Colonic mucosa (tissue), 4 donors: ENCODE measurements around the gene C1QBP. TPM values are rescaled to one million over a fixed set of nuclear protein-coding genes. Genes with fewer than 3 reads are reported as not detected.

Experiments
- DNase-seq: peaks from one replicate; pipeline ENCODE4 v3.0.0-alpha.2; 2020
- H3K27ac ChIP-seq: fragments of 200-600 bp; one replicate; pipeline ENCODE4 v1.8.0; 2021
- H3K27me3 ChIP-seq: fragments of 200-600 bp; one replicate; pipeline ENCODE4 v1.8.0; 2021
- H3K36me3 ChIP-seq: fragments of 200-600 bp; one replicate; pipeline ENCODE4 v1.8.0; 2021
- H3K4me1 ChIP-seq: fragments of 200-600 bp; one replicate; pipeline ENCODE4 v1.8.0; 2021; ENCODE audit warnings: mild to moderate bottlenecking
- H3K4me3 ChIP-seq: fragments of 200-600 bp; one replicate; pipeline ENCODE4 v1.8.0; 2021
- H3K9ac ChIP-seq, 2 donors: one replicate each; pipeline ENCODE4 v1.7.0; 2013; ENCODE audit warnings: control low read depth in 2 of 2, low read depth in 2 of 2, low read length in 2 of 2
- H3K9me3 ChIP-seq: fragments of 200-600 bp; one replicate; pipeline ENCODE4 v1.8.0; 2021
- intact Hi-C: fragments of 100-400 bp; cut with DNase I; formaldehyde crosslinking; loops from one replicate; pipeline ENCODE4 v1.14.1; 2022
- total RNA-seq, 2 donors: library from RNA; stranded (reverse); fragmentation: NEBNext Ultra II Directional in 1 of 2; extraction: Animal tissue kit (Norgen Biotek cat#: 25700) in 1 of 2; gene quantifications; one replicate each; pipeline ENCODE4 v1.2.1, GENCODE V29; 2021
- TF ChIP-seq, protein P1 (sequence below): fragments of 200-600 bp; IDR thresholded peaks from one replicate; pipeline ENCODE4 v1.8.0; 2022; ENCODE audit warnings: antibody characterized with exemption, mild to moderate bottlenecking
- donor health status: healthy.
- donor health status: DM: no; HTN: no; CAD: no.
- donor health status: DM: no; HTN: no; CAD: no.

The C1QBP gene
- total RNA-seq, 2 donors from 2014 or later, result 126 to 349 TPM

GRCh38 chr17:5430413-5430999 is 8.4 kb downstream of the C1QBP start:
- no peaks in the 10 kb centered on the region for H3K9me3 ChIP-seq
- H3K4me1 ChIP-seq, result no peaks in the 10 kb centered on the region
- no peak overlapping the region for H3K4me3 ChIP-seq
- no peak overlapping the region for H3K27ac ChIP-seq
- intact Hi-C loops, result no loop called here
- no peak for DNase-seq
- TF ChIP-seq, protein P1, sequence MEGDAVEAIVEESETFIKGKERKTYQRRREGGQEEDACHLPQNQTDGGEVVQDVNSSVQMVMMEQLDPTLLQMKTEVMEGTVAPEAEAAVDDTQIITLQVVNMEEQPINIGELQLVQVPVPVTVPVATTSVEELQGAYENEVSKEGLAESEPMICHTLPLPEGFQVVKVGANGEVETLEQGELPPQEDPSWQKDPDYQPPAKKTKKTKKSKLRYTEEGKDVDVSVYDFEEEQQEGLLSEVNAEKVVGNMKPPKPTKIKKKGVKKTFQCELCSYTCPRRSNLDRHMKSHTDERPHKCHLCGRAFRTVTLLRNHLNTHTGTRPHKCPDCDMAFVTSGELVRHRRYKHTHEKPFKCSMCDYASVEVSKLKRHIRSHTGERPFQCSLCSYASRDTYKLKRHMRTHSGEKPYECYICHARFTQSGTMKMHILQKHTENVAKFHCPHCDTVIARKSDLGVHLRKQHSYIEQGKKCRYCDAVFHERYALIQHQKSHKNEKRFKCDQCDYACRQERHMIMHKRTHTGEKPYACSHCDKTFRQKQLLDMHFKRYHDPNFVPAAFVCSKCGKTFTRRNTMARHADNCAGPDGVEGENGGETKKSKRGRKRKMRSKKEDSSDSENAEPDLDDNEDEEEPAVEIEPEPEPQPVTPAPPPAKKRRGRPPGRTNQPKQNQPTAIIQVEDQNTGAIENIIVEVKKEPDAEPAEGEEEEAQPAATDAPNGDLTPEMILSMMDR, result no peak
- H3K36me3 ChIP-seq, result peaks cover 13% of the 10 kb centered on the region
- no peaks in the 10 kb centered on the region for H3K27me3 ChIP-seq
- H3K9ac ChIP-seq, result no peak overlapping the region

- Histone ChIP-seq H3K4me3 (no peak overlapping the region), H3K9ac (no peak overlapping the region), H3K9me3 (no peaks in the 10 kb centered on the region), H3K36me3 (peaks cover 7% of the 10 kb centered on the region), H3K4me1 (no peaks in the 10 kb centered on the region), H3K27ac (no peak overlapping the region), H3K27me3 (no peaks in the 10 kb centered on the region)
- TF ChIP-seq, protein P1, result no peak
- no peak for DNase-seq
- intact Hi-C loops, result no loop called here
Observed at GRCh38 chr17:5429191-5429887, 9.6 kb downstream of the C1QBP start.

GRCh38 chr17:5425826-5426225 is 13.1 kb downstream of the C1QBP start:
- TF ChIP-seq, protein P1, result no peak
- H3K27ac ChIP-seq, result no peak overlapping the region
- DNase-seq, result no peak
- no peak overlapping the region for H3K9ac ChIP-seq
- intact Hi-C loops, result no loop called here
- peaks cover 10% of the 10 kb centered on the region for H3K36me3 ChIP-seq
- no peak overlapping the region for H3K4me3 ChIP-seq
- no peaks in the 10 kb centered on the region for H3K27me3 ChIP-seq
- peaks cover 1% of the 10 kb centered on the region for H3K4me1 ChIP-seq
- no peaks in the 10 kb centered on the region for H3K9me3 ChIP-seq

- H3K27me3 ChIP-seq, result no peaks in the 10 kb centered on the region
- H3K36me3 ChIP-seq, result peaks cover 10% of the 10 kb centered on the region
- H3K4me3 ChIP-seq, result no peak overlapping the region
- no peak for DNase-seq
- intact Hi-C loops, result no loop called here
- TF ChIP-seq, protein P1, result no peak
- H3K27ac ChIP-seq, result no peak overlapping the region
- H3K9me3 ChIP-seq, result no peaks in the 10 kb centered on the region
- H3K4me1 ChIP-seq, result peaks cover 4% of the 10 kb centered on the region
- H3K9ac ChIP-seq, result no peak overlapping the region
Observed at GRCh38 chr17:5424909-5425308, 14.0 kb downstream of the C1QBP start.

DNA sequence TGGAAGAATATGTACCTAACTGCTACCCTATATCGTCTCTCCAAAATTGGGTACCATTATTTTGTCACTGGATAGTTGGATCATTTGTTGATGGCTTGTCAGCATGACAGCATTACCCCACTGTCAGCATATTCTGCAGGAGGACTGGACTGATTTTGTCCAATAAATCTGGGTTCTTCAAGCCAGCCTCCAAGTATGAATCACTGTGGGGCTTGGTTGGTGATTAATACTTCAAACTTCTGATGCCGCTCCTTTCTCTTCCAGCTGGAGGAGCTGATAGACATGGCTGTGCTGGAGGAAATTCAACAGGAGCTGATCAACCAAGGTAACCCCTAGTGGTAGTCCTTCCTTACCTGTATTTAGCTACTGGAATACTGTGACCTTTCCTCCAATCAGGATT is 16.4 kb downstream of the C1QBP start:
- Histone ChIP-seq H3K9me3 (no peaks in the 10 kb centered on the region), H3K4me3 (no peak overlapping the region), H3K27ac (no peak overlapping the region), H3K27me3 (no peaks in the 10 kb centered on the region), H3K4me1 (peaks cover 11% of the 10 kb centered on the region), H3K36me3 (peaks cover 10% of the 10 kb centered on the region), H3K9ac (no peak overlapping the region)
- intact Hi-C loops, result no loop called here
- TF ChIP-seq, protein P1, result no peak
- DNase-seq, result no peak
